ENCODE results near the gene AP3S2.

DNA sequence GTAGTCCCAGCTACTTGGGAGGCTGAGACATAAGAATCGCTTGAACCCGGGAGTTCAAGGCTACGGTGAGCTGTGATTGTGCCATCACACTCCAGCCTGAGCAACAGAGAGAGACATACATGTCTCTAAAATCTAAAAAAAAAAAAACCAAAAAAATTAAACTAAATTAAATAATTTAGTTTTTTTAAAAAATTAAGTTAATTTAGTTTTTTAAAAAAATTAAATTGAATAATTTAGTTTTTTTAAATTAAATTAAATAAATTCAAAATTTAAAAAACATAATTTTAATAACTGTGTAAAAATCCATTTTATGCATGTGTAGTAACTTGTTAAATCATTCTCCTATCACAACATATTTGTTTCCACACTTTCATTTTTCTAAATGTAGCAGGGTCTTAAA is 39.1 kb upstream of the AP3S2 start:
- TF ChIP-seq, protein P1, sequence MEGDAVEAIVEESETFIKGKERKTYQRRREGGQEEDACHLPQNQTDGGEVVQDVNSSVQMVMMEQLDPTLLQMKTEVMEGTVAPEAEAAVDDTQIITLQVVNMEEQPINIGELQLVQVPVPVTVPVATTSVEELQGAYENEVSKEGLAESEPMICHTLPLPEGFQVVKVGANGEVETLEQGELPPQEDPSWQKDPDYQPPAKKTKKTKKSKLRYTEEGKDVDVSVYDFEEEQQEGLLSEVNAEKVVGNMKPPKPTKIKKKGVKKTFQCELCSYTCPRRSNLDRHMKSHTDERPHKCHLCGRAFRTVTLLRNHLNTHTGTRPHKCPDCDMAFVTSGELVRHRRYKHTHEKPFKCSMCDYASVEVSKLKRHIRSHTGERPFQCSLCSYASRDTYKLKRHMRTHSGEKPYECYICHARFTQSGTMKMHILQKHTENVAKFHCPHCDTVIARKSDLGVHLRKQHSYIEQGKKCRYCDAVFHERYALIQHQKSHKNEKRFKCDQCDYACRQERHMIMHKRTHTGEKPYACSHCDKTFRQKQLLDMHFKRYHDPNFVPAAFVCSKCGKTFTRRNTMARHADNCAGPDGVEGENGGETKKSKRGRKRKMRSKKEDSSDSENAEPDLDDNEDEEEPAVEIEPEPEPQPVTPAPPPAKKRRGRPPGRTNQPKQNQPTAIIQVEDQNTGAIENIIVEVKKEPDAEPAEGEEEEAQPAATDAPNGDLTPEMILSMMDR (IDR thresholded peaks at IDR 0.05), result no peak
- no peak for TF ChIP-seq POLR2A (IDR thresholded peaks at IDR 0.05)
- no peak for TF ChIP-seq POLR2AphosphoS5 (IDR thresholded peaks at IDR 0.05)
- TF ChIP-seq EP300 (IDR thresholded peaks at IDR 0.05), result no peak
